8988T (cell line): ENCODE results near the gene CASR.

Experiments used
- DNase-seq: peaks from one replicate; pipeline ENCODE4 v3.0.0; 2011

Gene CASR

GRCh38 chr3:122217901-122218300 lies 34.4 kb downstream of the CASR start:
- DNase-seq, result no peak

- no peak for DNase-seq
These were observed 35.9 kb downstream of the CASR start for GRCh38 chr3:122219242-122219872.

GRCh38 chr3:122227036-122227781 lies 43.7 kb downstream of the CASR start:
- no peak for DNase-seq

GRCh38 chr3:122230174-122230573 lies 46.7 kb downstream of the CASR start:
- no peak for DNase-seq

- DNase-seq, result no peak
These were observed 48.1 kb downstream of the CASR start for GRCh38 chr3:122231465-122232157.

- no peak for DNase-seq
These were observed 49.0 kb downstream of the CASR start for GRCh38 chr3:122232485-122232884.

GRCh38 chr3:122233101-122233952 lies 49.9 kb downstream of the CASR start:
- no peak for DNase-seq

GRCh38 chr3:122234117-122234516 lies 50.6 kb downstream of the CASR start:
- DNase-seq, result no peak

GRCh38 chr3:122235147-122235546 lies 51.7 kb downstream of the CASR start:
- no peak for DNase-seq

- DNase-seq, result no peak
These were observed 55.6 kb downstream of the CASR start for GRCh38 chr3:122239112-122239511.

GRCh38 chr3:122245513-122246174 lies 62.2 kb downstream of the CASR start:
- DNase-seq, result no peak

- no peak for DNase-seq
These were observed 62.7 kb downstream of the CASR start for GRCh38 chr3:122246199-122246598.

GRCh38 chr3:122247087-122247824 lies 63.8 kb downstream of the CASR start:
- DNase-seq, result no peak

- no peak for DNase-seq
These were observed 64.3 kb downstream of the CASR start for GRCh38 chr3:122247825-122248185.

- no peak for DNase-seq
These were observed 68.0 kb downstream of the CASR start for GRCh38 chr3:122251428-122251827.

GRCh38 chr3:122253581-122253980 lies 70.1 kb downstream of the CASR start:
- no peak for DNase-seq

- no peak for DNase-seq
These were observed 72.4 kb downstream of the CASR start for GRCh38 chr3:122255757-122256439.

GRCh38 chr3:122257644-122258364 lies 74.3 kb downstream of the CASR start:
- no peak for DNase-seq

- DNase-seq, result peak; percentile 40
These were observed 75.4 kb downstream of the CASR start for GRCh38 chr3:122258757-122259371.

GRCh38 chr3:122260206-122260605 lies 76.7 kb downstream of the CASR start:
- DNase-seq, result no peak
